Measurements from ENCODE around the gene SLC38A9. TPM values are rescaled to one million over a fixed set of nuclear protein-coding genes. Genes with fewer than 3 reads are reported as not detected.

Gene SLC38A9
- total RNA-seq, 1 donor from 2014 or later, result 15.0 TPM

- no peak overlapping the region for H3K4me3 ChIP-seq (ENCODE audit: low read depth, low read length)
- no peak for DNase-seq (ENCODE audit: low read depth)
- no peak for TF ChIP-seq CTCF (conservative IDR thresholded peaks at IDR 0.05; ENCODE audit: low read depth, low read length)
Measured at GRCh38 chr5:55620766-55621160, 91.4 kb downstream of the SLC38A9 start.

- no peak overlapping the region for H3K4me3 ChIP-seq (ENCODE audit: low read depth, low read length)
- no peak for DNase-seq (ENCODE audit: low read depth)
- TF ChIP-seq CTCF (conservative IDR thresholded peaks at IDR 0.05; ENCODE audit: low read depth, low read length), result no peak
Measured at GRCh38 chr5:55620009-55620765, 91.9 kb downstream of the SLC38A9 start.

- no peak for TF ChIP-seq CTCF (conservative IDR thresholded peaks at IDR 0.05; ENCODE audit: low read depth, low read length)
- DNase-seq (ENCODE audit: low read depth), result no peak
Measured at GRCh38 chr5:55618318-55618717, 93.8 kb downstream of the SLC38A9 start.

GRCh38 chr5:55613112-55613868 lies 98.8 kb downstream of the SLC38A9 start:
- no peak for DNase-seq (ENCODE audit: low read depth)
- H3K4me3 ChIP-seq (ENCODE audit: low read depth, low read length), result no peak overlapping the region
- no peak for TF ChIP-seq CTCF (conservative IDR thresholded peaks at IDR 0.05; ENCODE audit: low read depth, low read length)

More at GRCh38 chr5:55618318-55618717, 93.8 kb downstream of the SLC38A9 start:
- no peak overlapping the region for H3K4me3 ChIP-seq (ENCODE audit: low read depth, low read length)

GRCh38 chr5:55610542-55610941 lies 101.6 kb downstream of the SLC38A9 start:
- no peak for TF ChIP-seq CTCF (conservative IDR thresholded peaks at IDR 0.05; ENCODE audit: low read depth, low read length)
- DNase-seq (ENCODE audit: low read depth), result no peak
- H3K4me3 ChIP-seq (ENCODE audit: low read depth, low read length), result no peak overlapping the region

GRCh38 chr5:55609413-55609812 lies 102.7 kb downstream of the SLC38A9 start:
- DNase-seq (ENCODE audit: low read depth), result no peak
- H3K4me3 ChIP-seq (ENCODE audit: low read depth, low read length), result no peak overlapping the region
- no peak for TF ChIP-seq CTCF (conservative IDR thresholded peaks at IDR 0.05; ENCODE audit: low read depth, low read length)

Data from epithelial cell of proximal tubule (primary cell).